ENCODE measurements around the gene NRIP2.
A peak's percentile ranks its signal among the peaks of the same experiment; 100 is the strongest.

DNA sequence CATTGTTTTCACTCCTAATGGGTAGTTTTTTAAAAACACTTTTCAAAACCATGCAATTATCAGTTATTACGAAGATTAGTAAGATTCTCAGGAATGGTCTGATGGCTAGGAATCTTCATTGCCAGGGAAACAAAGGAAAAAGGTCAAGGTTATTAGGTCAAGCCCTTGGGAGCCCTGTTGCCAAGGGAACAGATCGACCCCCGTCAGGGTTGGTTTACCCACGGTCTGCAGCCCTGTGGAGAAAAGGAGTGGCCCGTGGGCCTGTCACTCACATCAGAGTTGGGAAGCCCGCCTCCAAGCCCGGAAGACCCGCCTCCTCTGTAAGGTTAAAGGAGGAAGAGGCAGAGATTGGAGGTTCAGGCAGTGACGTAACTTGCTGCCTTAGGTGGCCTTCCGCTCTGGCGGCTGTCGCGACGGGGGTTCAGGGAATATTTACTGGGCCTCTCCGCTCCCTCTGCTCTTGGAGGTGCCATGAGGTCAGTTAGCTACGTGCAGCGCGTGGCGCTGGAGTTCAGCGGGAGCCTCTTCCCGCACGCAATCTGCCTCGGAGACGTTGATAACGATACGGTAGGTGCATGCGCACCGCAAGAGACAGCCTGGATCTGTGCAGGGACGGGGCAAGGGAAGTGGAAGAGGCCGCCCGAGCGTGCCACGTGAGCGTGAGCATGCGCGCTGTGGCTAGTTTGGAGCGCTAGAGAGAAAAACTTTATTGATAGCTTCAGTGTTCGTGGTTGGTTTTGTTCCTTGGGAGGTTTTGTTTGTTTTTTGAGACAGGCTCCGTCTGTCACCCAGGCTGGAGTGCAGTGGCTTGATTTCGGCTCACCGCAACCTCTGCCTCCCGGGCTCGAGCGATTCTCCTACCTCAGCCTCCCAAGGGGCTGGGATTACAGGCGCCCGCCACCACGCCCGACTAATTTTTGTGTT, 22.3 kb downstream of the NRIP2 start, which contains the start of gene ITFG2:
- TF ChIP-seq ZNF384 (IDR thresholded peaks at IDR 0.05) = peak; percentile 78; the same call in 1 of the 2 replicates
- TF ChIP-seq FOXA1 (IDR thresholded peaks at IDR 0.05) = no peak
- no peak for TF ChIP-seq BHLHE40 (IDR thresholded peaks at IDR 0.05; ENCODE audit: borderline replicate concordance)
- no peak for TF ChIP-seq CTBP1 (IDR thresholded peaks at IDR 0.05; ENCODE audit: borderline replicate concordance)
- TF ChIP-seq LEF1 (IDR thresholded peaks at IDR 0.05; ENCODE audit: borderline replicate concordance) = no peak
- TF ChIP-seq SP1 (IDR thresholded peaks at IDR 0.05) = no peak
- TF ChIP-seq SUZ12 (IDR thresholded peaks at IDR 0.05) = no peak
- no peak for TF ChIP-seq FOXK2 (IDR thresholded peaks at IDR 0.05)
- TF ChIP-seq TARDBP (IDR thresholded peaks at IDR 0.05) = no peak
- peak; percentile 88 for TF ChIP-seq ELF4 (IDR thresholded peaks at IDR 0.05)
- peak; percentile 95 for TF ChIP-seq L3MBTL2 (conservative IDR thresholded peaks at IDR 0.05)
- no peak for TF ChIP-seq HDGF (IDR thresholded peaks at IDR 0.05; ENCODE audit: borderline replicate concordance)
- TF ChIP-seq FOXM1 (IDR thresholded peaks at IDR 0.05; ENCODE audit: borderline replicate concordance) = no peak
